Measurements from ENCODE around the gene SAA1. TPM values are rescaled to one million over a fixed set of nuclear protein-coding genes. Genes with fewer than 3 reads are reported as not detected.
"Not testable (repeated sequence)": the region's sequence is repeated elsewhere in the genome, so short reads cannot be mapped to it uniquely, and the experiment has no call there.

Gene SAA1
- total RNA-seq, 1 donor from 2014 or later = not detected

DNA sequence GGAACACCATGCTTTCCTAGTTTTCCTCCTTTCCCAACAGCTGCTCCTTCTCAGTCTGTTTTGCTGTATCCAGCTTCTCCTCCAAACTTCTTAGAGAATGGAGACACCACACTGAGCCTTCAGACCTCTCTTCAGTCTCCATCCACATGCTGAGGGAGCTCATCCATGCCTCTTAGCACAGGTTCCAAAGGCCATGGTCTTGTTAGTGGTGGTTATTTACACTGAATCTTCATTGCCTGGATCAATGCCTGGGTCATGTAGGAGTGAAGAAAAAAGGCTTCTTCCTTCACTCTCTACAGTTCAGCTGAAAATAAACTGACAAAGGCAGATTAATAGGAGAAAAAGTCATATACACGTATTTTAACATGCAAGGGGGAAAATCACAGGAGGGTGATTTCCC lies 26.4 kb upstream of the SAA1 start:
- no peak for TF ChIP-seq CTCF (IDR thresholded peaks at IDR 0.05; ENCODE audit: unreplicated experiment)
- H3K4me1 Mint-ChIP-seq (ENCODE audit: low read depth) = no peaks in the 10 kb centered on the region

GRCh38 chr11:18243783-18244362 lies 22.2 kb upstream of the SAA1 start:
- no peaks in the 10 kb centered on the region for H3K4me1 Mint-ChIP-seq (ENCODE audit: low read depth)
- DNase-seq (ENCODE audit: low spot score, unreplicated experiment) = no peak
- no peak overlapping the region for H3K27ac Mint-ChIP-seq
- no peak overlapping the region for H3K4me3 Mint-ChIP-seq (ENCODE audit: low read depth)
- H3K9me3 Mint-ChIP-seq (ENCODE audit: low read depth) = peaks cover 3% of the 10 kb centered on the region
- H3K36me3 Mint-ChIP-seq (ENCODE audit: insufficient read depth) = no peaks in the 10 kb centered on the region
- H3K27me3 Mint-ChIP-seq = peaks cover 15% of the 10 kb centered on the region
- peak; percentile 62 for TF ChIP-seq CTCF (IDR thresholded peaks at IDR 0.05; ENCODE audit: unreplicated experiment)

More for the DNA sequence above, 26.4 kb upstream of the SAA1 start:
- Mint-ChIP-seq H3K9me3 (ENCODE audit: low read depth) (peaks cover 3% of the 10 kb centered on the region), H3K36me3 (ENCODE audit: insufficient read depth) (no peaks in the 10 kb centered on the region), H3K27me3 (peaks cover 14% of the 10 kb centered on the region), H3K4me3 (ENCODE audit: low read depth) (no peak overlapping the region), H3K27ac (no peak overlapping the region)
- no peak for DNase-seq (ENCODE audit: low spot score, unreplicated experiment)

- H3K36me3 Mint-ChIP-seq (ENCODE audit: insufficient read depth) = no peaks in the 10 kb centered on the region
- peaks cover 3% of the 10 kb centered on the region for H3K9me3 Mint-ChIP-seq (ENCODE audit: low read depth)
- peaks cover 13% of the 10 kb centered on the region for H3K27me3 Mint-ChIP-seq
- no peak for DNase-seq (ENCODE audit: low spot score, unreplicated experiment)
- H3K27ac Mint-ChIP-seq = no peak overlapping the region
- no peak for TF ChIP-seq CTCF (IDR thresholded peaks at IDR 0.05; ENCODE audit: unreplicated experiment)
- H3K4me1 Mint-ChIP-seq (ENCODE audit: low read depth) = no peaks in the 10 kb centered on the region
- no peak overlapping the region for H3K4me3 Mint-ChIP-seq (ENCODE audit: low read depth)
Measured at GRCh38 chr11:18245396-18245795, 20.7 kb upstream of the SAA1 start.

DNA sequence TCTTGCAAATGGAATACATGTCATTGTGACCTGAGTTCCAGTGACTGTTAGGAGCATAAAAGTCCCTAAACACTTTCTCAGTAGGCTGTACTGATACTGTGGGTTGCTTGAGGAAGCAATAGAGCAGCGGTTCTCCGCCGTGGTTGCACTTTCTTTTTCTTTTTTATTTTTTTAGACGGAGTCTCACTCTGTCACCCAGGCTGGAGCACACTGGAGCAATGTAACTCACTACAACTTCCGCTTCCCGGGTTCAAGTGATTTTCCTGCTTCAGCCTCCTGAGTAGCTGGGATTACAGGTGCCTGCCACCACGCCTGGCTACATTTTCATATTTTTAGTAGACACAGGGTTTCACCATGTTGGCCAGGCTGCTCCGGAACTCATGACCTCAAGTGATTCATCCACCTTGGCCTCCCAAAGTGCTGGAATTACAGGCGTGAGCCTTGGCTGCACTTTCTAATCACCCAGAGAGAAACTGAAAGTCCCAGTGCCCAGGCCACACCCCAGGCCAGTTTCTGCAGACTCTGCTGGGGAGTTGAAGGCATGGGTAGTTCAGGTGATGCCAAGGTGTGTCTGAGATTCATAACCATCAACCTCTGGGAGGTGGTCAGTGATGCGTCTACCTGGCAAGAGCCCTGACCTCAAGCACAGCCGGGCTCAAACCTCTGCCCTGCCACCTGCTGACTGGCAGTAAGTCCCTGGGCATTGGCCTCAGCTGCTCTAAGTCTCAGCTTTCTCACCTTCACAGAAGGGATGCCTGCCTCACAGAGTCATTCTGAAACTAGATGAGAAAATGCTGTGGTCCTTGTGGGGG lies 19.5 kb upstream of the SAA1 start:
- H3K4me1 Mint-ChIP-seq (ENCODE audit: low read depth); H3K9me3 Mint-ChIP-seq (ENCODE audit: low read depth); H3K27me3 Mint-ChIP-seq; H3K4me3 Mint-ChIP-seq (ENCODE audit: low read depth); H3K36me3 Mint-ChIP-seq (ENCODE audit: insufficient read depth); DNase-seq (ENCODE audit: low spot score, unreplicated experiment): not testable (repeated sequence)
- peak overlapping the region; percentile 82 for H3K27ac Mint-ChIP-seq

GRCh38 chr11:18247191-18247581 lies 18.9 kb upstream of the SAA1 start:
- DNase-seq (ENCODE audit: low spot score, unreplicated experiment); H3K27me3 Mint-ChIP-seq; H3K4me3 Mint-ChIP-seq (ENCODE audit: low read depth); H3K4me1 Mint-ChIP-seq (ENCODE audit: low read depth); H3K36me3 Mint-ChIP-seq (ENCODE audit: insufficient read depth); H3K9me3 Mint-ChIP-seq (ENCODE audit: low read depth): not testable (repeated sequence)
- H3K27ac Mint-ChIP-seq = peak overlapping the region; percentile 82

DNA sequence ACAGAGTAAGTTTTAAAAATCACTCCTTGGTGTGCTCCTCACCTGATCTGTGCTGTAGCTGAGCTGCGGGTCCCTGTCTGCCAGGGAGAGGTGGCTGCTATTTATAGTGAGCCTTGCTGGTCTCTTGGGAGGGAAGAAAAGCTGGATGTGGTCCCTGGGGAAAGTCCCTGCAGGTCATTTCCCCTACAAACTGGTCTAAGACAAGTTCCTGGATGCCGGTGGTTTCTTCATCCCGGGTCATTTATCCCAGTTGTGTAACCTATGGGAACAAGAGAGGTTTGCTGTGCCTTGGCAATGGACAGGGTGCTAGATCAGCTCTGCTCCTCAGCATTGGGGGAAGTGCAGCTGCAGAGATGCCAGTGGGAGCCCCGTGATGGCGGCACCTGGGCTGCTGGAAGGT lies 17.5 kb upstream of the SAA1 start, which contains the start of gene SAA2:
Gene SAA2 (minus strand): TSS at position 108 of the 400 bp plus-strand sequence. CDS start 657 bp downstream, outside the sequence.
- Mint-ChIP-seq H3K36me3 (ENCODE audit: insufficient read depth) (no peaks in the 10 kb centered on the region), H3K4me3 (ENCODE audit: low read depth) (no peak within 1 kb of the TSS), H3K4me1 (ENCODE audit: low read depth) (no peaks in the 10 kb centered on the region), H3K9me3 (ENCODE audit: low read depth) (no peaks in the 10 kb centered on the region), H3K27me3 (peaks cover 9% of the 10 kb centered on the region), H3K27ac (no peak within 1 kb of the TSS)
- no peak for DNase-seq (ENCODE audit: low spot score, unreplicated experiment)
- no peak for TF ChIP-seq CTCF (IDR thresholded peaks at IDR 0.05; ENCODE audit: unreplicated experiment)
